Measurements from ENCODE around the gene ETNK1.
"Not testable (repeated sequence)": the region's sequence is repeated elsewhere in the genome, so short reads cannot be mapped to it uniquely, and the experiment has no call there.

The ETNK1 gene

DNA sequence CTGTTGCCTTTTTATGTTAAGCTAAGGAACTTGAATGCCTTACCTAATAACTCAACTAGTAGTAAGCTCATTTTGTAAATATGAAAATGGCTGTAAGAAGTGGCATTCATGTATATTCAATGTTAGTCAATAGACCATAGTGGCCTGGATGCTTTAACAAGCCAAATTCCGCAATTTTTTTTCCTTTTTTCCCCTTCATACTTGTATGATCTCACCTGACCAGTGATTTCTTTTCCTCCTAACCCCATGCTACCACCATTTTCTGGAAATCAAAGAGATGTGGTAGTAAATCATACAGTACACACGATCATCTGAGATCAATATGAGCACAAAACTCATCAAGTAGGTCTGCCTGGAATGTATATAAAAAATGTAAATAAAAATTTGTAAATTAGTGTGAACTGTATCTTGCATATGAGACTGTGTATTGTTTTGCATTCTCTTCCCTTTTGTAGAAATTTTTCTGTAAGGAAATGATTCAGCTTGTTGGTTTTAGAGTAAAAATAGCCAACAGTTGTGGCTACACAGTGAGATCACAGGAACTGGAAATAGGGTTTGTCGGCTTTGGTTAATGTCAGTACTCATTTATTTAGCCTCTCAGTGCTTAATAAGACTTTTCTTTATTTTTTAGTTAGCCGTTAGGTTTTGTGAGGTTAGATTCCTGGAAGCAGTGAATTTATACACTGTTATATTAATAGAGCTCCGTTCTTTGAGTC is 62.5 kb downstream of the ETNK1 start:
- DNase-seq (ENCODE audit: low spot score): no peak

DNA sequence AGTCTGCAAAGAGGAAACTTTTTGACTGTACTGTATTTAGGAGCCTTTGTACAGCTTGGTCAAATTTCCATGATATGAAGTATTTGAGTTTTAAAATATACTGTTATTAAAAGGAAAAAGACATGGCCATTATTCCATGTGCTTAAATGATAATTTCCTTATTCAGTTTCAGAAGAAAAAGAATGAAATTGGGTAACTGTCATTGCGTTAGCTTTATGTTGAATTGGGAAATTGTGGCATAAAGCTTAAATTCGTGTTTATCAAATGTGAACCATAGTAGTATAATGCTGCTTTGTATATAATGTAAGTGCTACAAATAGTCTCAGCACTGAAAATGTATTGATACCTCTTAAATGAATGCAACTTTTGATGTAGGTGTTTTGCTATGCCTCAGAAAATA is 64.9 kb downstream of the ETNK1 start:
- no peak for DNase-seq (ENCODE audit: low spot score)

DNA sequence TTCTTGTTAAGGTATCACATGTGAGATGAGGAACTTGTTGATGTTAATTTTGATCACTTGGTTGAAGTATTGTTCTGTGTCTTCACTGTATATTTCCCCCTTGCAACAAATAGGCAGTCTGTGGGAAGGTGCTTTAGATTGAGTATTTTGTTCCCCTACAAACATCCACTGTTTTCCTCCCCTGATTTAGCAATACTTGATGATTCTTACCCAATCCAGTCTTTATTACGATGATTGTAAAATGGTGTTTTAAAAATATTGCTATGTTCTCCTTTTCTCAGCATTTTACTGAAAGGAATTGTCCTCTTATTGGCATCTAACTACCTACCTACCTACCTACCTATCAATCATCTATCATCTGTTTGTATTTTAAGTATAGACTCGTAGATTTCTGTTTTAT is 66.3 kb downstream of the ETNK1 start:
- no peak for DNase-seq (ENCODE audit: low spot score)

DNA sequence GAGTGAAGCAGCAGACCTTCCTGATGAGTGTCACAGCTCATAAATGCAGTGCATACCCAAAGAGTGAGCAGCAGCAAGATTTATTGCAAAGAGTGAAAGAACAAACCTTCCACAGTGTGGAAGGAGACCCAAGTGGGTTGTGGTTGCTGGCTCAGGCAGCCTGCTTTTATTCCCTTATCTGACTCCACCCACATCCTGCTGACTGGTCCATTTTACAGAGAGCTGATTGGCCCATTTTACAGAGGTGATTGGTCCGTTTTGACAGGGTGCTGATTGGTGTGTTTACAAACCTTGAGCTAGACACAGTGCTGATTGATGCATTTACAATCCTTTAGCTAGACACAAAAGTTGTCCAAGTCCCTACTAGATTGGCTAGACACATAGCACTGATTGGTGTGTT is 67.5 kb downstream of the ETNK1 start:
- not testable (repeated sequence) for DNase-seq (ENCODE audit: low spot score)

DNA sequence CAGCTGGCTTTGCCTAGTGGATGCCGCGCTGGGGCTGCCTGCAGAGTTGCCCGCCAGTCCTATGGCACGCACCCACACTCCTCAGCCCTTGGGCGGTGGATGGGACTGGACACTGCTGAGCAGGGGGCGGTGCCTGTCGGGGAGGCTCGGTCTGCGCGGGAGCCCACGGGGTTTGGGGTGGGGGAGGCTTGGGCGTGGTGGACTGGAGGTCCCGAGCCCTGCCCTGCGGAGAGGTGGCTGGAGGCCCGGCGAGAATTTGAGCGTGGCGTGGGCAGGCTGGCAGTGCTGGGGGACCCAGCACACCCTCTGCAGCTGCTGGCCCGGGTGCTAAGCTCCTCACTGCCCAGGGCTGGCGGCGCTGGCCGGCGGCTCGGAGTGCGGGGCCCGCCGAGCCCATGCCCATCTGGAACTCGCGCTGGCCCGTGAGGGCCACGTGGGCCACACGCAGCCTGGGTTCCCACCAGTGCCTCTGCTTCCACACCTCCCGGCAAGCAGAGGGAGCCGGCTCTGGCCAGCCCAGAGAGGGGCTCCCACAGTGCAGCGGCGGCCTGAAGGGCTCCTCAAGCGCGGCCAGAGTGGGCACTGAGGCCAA is 68.1 kb downstream of the ETNK1 start:
- DNase-seq (ENCODE audit: low spot score): no peak

DNA sequence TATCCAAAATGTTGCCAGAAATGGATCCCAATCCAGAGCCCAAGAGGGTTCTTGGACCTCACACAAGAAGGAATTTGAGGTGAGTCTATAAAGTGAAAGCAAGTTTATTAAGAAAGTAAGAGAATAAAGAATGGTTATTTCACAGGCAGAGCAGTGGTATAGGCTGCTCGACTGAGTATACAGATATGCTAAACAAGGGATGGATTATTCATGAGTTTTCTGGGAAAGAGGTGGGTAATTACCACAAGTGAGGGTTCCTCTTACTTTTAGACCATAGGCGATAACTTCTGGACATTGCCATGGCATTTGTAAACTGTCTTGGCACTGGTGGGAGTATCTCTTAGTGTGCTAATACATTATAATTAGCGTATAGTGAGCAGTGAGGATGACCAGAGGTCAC is 73.6 kb downstream of the ETNK1 start:
- no peak for DNase-seq (ENCODE audit: low spot score)

DNA sequence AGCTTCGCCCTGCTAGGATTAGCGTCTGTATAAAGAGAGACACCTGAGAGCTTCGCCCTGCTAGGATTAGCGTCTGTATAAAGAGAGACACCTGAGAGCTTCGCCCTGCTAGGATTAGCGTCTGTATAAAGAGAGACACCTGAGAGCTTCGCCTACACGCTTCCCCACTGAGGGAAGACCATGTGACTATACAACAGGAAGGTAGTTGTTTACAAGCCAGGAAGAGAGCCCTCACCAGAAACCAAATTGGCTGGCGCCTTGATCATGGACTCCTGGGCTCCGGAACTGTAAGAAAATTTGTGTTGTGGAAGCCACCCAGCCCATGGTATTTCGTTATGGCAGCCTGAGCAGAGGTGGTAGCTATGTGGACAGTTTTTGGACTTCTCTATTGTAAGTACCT is 74.7 kb downstream of the ETNK1 start:
- DNase-seq (ENCODE audit: low spot score): not testable (repeated sequence)

DNA sequence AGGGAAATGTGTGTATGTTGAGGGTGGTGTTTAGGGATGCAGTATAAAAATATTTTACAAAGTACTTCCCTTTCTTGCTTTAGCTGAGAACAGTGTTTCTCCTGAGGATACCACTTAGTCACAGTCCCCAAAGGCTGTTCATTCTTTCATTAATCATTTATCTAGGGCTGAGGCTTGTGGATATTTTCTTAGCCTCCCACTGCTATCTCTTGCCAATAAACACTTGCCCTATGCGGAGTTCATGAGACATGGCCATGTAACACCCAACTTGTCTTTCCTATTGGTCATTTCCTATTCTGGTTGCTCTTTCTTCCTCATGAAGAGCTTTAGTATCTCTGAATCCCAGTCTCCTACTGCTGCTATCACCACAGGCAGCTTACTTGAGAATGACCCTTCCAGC is 75.1 kb downstream of the ETNK1 start:
- no peak for DNase-seq (ENCODE audit: low spot score)

DNA sequence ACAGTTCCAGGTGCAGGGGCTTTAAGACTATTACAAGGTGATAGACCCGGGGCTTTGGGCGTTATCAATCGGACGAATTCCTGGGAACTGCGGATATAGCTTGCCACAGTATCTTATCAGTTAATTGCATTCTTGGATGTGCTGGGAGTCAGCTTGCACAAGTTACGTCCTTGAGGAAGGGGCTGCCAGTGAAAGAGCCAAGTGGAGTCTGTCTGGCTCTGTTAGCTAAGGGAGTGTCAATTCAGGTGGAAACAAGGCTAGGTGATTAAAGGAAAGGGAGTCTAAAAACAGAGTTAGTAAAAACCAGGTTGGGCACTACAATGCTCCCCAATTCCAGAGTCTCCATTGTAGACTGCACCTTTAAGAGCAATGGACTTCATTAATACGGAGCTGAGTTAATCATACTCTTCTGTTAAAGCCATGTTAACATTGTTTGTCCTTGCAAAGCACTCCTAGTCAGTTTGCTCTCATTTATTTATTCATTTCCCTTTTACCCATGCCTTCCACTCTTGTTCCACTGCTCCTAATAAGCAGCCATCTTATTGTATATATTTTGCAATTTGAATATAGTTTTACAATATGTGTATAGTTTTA is 76.3 kb downstream of the ETNK1 start:
- not testable (repeated sequence) for DNase-seq (ENCODE audit: low spot score)

DNA sequence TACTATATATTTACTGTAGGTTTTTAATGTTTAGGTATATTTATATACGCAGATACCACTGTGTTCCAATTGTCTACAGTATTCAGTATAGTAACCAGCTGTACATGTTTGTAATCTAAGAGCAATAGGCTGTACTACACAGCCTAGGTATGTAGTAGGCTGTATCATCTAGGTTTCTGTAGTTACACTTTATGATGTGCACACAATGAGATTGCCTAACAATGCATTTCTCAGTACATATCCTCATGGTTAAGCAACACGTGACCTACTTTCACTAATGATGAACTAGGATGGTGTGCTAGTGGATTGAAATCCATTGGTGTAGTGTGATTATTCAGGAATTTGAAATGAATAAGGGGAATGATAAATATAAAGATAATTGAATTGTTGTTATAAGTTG is 77.7 kb downstream of the ETNK1 start:
- no peak for DNase-seq (ENCODE audit: low spot score)

DNA sequence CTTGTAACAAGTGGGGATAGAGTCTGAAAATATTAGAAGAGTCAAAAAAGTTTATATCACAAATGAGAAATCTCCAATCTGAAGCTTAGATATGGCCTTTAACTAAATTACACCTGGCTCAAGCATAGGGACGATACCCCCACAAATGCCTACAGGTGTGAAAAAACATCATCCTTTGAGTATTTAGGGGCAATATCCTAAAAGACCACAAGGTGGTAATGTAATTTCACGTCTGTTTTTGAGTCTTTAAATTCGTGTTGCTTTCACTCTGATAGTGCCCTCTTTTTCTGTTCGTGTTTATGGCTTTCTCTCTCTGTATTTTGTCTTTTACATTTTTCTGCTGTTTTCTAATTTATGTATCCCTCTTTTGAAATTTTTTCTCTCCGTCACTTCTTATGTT is 84.3 kb downstream of the ETNK1 start:
- DNase-seq (ENCODE audit: low spot score): no peak

DNA sequence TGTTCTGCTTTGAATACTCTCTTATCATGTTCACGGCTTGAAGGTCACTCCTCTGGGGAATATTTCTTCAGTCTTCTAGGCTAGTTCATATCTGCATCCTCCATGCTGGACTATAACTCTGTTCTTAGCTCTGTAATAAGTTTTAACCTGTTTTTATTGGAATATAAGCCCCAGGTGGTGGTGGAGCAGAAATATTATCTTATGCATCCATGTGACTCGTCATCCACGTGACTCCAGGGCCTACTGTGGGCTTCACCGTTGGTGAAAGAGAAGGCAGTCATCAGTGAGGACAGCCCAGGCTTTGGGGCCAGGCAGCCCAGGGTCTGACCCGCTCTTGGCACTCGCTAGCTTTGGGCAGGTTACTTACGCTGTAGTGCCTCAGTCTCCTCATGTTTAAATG is 87.1 kb downstream of the ETNK1 start:
- DNase-seq (ENCODE audit: low spot score): no peak

DNA sequence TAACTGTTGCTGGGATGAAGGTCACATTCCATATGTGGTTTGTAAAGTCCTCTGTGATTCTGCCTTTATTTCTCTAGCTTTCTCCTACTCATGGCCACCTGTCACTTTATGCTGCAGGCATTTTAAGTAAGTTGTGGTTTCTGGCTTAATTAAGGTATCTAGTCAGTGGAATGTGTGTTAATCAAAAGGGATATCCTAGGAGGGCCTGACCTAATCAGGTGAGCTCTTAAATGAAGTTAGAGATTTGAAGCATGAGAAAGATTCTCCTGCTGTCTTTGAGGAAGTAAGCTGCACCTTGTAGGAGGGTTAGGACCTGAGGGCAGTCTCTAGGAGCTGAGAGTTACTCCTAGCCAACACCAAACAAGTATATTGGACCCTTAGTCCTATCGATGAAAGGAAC is 90.3 kb downstream of the ETNK1 start:
- DNase-seq (ENCODE audit: low spot score): no peak

DNA sequence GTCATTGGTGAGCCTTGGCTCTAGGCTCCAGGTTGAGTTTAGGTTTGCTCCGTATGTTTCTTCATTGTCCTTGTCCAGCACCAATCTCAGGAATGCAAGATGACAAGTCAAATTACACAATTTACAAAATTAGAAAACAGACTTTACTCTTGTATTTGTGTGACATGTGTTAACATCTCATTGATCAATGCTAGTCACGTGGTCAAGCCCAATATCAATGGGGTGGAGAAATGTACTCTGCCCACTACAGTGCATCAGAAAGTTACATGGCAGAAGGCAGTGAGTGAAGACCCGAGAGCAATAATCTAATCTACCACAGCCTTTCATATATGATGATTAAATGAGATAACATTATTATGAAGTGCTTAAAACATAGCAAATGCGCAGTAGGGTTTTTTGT is 94.8 kb downstream of the ETNK1 start:
- no peak for DNase-seq (ENCODE audit: low spot score)

DNA sequence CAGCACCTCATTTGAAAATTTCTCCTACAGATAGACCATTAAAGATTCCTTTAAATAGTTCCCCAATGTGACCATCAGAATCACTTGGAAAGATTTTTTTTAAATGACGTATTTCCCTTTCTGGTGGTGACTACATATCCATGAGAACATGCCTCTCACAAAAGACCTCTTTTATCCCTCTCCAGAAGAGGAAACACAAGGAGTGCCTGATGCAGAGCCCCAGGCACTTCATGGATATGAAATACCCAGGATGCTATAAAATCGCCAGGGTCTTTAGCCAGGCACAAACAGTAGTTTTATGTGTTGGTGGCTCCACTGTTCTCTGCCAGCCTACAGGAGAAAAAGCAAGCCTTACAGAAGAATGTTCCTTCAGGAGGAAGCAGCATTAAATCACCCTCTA is 97.1 kb downstream of the ETNK1 start:
- DNase-seq (ENCODE audit: low spot score): no peak

DNA sequence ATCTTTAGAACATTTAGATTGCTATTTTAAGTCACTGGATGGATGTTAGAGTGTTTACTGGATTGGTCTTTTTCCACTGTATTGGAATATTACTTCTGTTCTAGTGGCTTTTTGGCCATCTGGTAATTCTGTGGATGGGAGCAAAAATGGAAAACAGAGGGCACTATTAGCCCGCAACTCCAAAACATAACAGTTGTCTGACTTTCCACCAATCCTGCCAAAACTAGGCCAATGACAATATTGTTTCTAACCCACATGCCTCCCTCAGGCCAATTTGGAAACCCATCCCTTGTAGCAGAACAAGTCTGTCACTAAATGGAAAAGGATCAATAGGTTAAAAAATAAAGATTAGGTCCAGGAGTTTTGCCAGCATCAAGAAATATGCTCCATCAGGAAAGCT is 97.8 kb downstream of the ETNK1 start:
- no peak for DNase-seq (ENCODE audit: low spot score)

DNA sequence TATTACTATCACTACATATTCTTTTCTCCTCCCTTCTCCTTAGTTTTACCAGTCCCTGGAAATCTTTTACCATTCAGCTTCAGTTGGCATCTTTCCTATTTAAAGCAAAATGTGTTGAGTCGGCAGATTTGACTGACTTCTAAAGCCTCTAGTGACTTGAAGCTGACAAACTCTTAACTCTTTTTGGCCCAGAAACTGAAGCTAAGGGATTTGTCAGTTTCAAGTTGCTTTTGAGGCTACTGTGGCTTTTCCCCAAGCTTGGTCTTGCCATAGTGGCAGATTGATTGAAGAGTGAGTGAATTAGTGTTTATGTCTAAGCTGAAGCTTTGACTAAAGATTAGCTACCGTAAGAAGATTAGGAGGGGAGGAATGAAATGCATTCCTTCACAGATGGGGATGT is 104.0 kb downstream of the ETNK1 start:
- DNase-seq (ENCODE audit: low spot score): no peak

DNA sequence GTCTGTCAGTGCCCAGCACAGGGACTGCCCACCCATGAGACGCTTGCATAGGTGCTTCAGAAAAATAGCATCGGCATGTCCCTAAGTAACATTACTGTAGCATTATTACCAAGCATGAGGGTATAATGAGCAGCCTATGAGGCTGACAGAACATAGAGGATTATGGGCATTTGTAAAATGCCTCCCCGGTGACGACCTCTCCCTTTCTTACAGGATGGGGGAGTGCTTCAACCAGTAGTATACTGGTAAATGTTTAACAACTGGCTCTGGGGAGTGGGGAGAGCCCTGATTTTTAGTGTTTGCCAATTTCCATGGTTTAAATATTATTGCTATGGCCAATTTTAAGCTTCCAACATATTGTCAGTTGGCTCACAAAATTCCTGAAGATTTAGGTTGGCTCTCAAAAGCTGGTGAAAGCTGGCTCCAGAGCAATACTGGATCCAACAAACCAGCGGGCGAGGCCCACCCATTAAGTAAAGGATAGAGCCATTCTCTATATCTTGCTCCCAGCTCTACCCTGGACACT is 104.5 kb downstream of the ETNK1 start:
- no peak for DNase-seq (ENCODE audit: low spot score)

DNA sequence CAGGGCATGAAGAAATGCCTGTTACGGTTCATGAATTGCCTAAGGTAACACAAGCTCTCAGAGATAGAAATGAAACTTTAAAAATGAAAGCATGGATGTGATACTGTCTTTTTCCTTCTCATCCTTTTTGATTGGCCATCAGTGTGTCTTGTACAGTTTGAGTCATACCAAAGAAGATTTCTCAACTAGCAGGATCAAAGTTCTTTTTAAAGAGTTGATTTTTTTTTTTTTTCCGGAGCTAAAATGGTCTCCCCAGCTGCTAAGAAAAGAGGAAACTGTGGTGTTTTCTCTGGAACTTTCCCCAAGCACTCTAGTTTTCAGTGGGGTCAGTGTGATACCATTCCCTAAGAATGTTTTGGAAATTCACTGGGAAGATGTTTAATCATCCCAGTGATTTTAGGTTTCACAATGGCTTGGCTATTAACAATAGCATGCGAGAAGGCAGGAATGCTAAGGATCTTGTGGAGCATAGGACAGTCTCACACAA is 105.0 kb downstream of the ETNK1 start:
- no peak for DNase-seq (ENCODE audit: low spot score)

DNA sequence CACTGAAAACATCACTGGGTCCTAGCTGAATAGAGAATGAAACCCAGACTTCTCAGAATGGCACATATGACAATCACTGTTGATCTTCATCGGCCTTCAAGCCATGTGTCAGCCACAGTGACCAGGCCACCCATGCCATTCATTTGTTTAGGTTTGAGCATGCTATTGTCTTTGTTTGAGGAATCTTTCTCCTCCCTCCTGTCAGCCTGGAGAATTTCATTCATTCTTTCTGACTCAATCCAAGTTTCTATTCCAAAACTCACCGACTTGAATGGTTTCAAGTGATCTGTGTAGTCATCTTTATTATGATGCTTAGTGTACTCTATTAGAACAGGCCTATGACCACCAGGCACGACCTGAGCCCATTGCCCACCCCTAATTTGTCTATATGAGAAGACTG is 106.3 kb downstream of the ETNK1 start:
- no peak for DNase-seq (ENCODE audit: low spot score)

DNA sequence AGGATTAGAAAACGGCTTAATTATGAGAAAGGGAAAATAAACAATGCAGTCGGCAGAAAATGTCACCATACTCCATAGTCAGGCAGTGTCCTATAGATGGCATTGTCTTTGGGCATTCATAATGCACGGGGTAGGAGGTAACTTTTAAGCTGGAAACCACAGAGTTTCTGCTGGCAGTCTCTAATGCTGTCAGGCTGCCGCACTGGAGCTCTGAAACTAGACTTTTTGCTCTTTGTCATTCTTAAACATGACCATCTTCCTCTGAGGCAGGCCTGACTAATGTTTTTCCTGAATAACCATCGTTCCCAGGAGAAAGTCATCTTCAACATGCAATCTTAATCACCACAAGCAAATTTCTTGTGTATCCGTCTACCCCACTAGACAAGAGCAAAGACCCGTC is 108.8 kb downstream of the ETNK1 start:
- DNase-seq (ENCODE audit: low spot score): no peak

DNA sequence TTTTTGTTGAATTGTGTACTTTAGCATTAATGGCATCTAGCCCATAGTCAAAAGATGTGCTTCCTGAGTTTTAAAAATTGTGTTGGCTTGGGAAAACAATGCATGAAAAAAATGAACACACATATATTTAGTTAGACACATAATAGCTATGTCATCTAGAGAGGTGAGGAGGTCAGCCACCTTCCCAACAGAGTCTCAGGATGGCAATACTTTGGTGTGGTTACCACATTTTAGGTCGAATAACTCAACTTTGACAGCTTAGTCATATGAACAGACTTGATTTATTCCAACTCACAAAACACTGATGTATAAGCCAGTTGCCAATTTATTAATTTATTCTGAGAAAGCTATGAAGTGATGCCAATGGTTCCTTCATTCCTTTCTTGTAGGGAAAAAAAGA is 114.0 kb downstream of the ETNK1 start:
- no peak for DNase-seq (ENCODE audit: low spot score)

All from hematopoietic multipotent progenitor cell treated with erythropoietin and hydrocortisone succinate and interleukin-3 and kit ligand, for 15 days (in vitro differentiated cells).